Left ventricle myocardium superior (tissue), 1 donor: Measurements from ENCODE around the gene KLHL22. TPM values are rescaled to one million over a fixed set of nuclear protein-coding genes. Genes with fewer than 3 reads are reported as not detected.
"Not testable (repeated sequence)": the region's sequence is repeated elsewhere in the genome, so short reads cannot be mapped to it uniquely, and the experiment has no call there.

Experiments
- ATAC-seq: fragments of 200-7000 bp; cut with Tn5 transposase; one replicate; pipeline ENCODE4 v1.9.1; 2020; ENCODE audit warnings: mild to moderate bottlenecking, moderate library complexity
- DNase-seq: peaks from one replicate; pipeline ENCODE4 v3.0.0-alpha.2; 2020
- intact Hi-C: fragments of 100-400 bp; cut with micrococcal nuclease; formaldehyde crosslinking; loops from one replicate; pipeline ENCODE4 v1.11.0; 2022
- total RNA-seq: library from RNA; stranded (reverse); fragmentation: NEBNext Ultra II Directional; extraction: Animal tissue kit (Norgen Biotek cat#: 25700); gene quantifications from one replicate; pipeline ENCODE4 v1.2.1, GENCODE V29; 2021
- donor health status: DM: no; HTN: yes; CAD: no; lungs with severe emphysema.

KLHL22 gene
- total RNA-seq, 1 donor from 2014 or later: 14.2 TPM

- intact Hi-C loops: no loop called here
Measured at GRCh38 chr22:20479612-20480196, 15.9 kb downstream of the KLHL22 start.

GRCh38 chr22:20478059-20478458, 17.5 kb downstream of the KLHL22 start:
- DNase-seq, intact Hi-C loops, ATAC-seq: not testable (repeated sequence)

More at GRCh38 chr22:20479612-20480196, 15.9 kb downstream of the KLHL22 start:
- no peak for DNase-seq
- no peak for ATAC-seq

- intact Hi-C loops, DNase-seq, ATAC-seq: not testable (repeated sequence)
Measured at GRCh38 chr22:20475569-20475968, 20.0 kb downstream of the KLHL22 start.

- no peak for ATAC-seq
- intact Hi-C loops: no loop called here
Measured at GRCh38 chr22:20475115-20475436, 20.5 kb downstream of the KLHL22 start.

GRCh38 chr22:20472629-20473442, 22.8 kb downstream of the KLHL22 start:
- ATAC-seq: no peak
- DNase-seq: no peak
- intact Hi-C loops: no loop called here

More at GRCh38 chr22:20475115-20475436, 20.5 kb downstream of the KLHL22 start:
- DNase-seq: no peak

- intact Hi-C loops: no loop called here
- ATAC-seq (no peak), DNase-seq (no peak)
Measured at GRCh38 chr22:20471126-20471833, 24.3 kb downstream of the KLHL22 start.

GRCh38 chr22:20470525-20470924, 25.1 kb downstream of the KLHL22 start:
- intact Hi-C loops, DNase-seq, ATAC-seq: not testable (repeated sequence)

GRCh38 chr22:20469110-20469868, 26.3 kb downstream of the KLHL22 start:
- intact Hi-C loops: no loop called here
- ATAC-seq: no peak
- DNase-seq: no peak

GRCh38 chr22:20466659-20467379, 28.8 kb downstream of the KLHL22 start:
- intact Hi-C loops: no loop called here
- DNase-seq (no peak), ATAC-seq (no peak)

GRCh38 chr22:20465759-20466077, 29.9 kb downstream of the KLHL22 start:
- DNase-seq (no peak), ATAC-seq (no peak)
- intact Hi-C loops: no loop called here

GRCh38 chr22:20464912-20465758, 30.5 kb downstream of the KLHL22 start:
- no peak for ATAC-seq
- DNase-seq: no peak
- intact Hi-C loops: no loop called here

- intact Hi-C loops: no loop called here
- DNase-seq: no peak
- no peak for ATAC-seq
Measured at GRCh38 chr22:20464096-20464614, 31.4 kb downstream of the KLHL22 start.

- intact Hi-C loops: no loop called here
- DNase-seq (no peak), ATAC-seq (peak; percentile 37)
Measured at GRCh38 chr22:20463324-20464095, 32.1 kb downstream of the KLHL22 start.

- DNase-seq: no peak
- intact Hi-C loops: loop anchor here (5.0 kb wide), 1 partner anchor 43 kb away; no protein-coding TSS in a partner anchor
Measured at GRCh38 chr22:20459862-20460261, 35.7 kb downstream of the KLHL22 start.

GRCh38 chr22:20459152-20459542, 36.4 kb downstream of the KLHL22 start:
- ATAC-seq (no peak), DNase-seq (no peak)
- intact Hi-C loops: loop anchor here (5.0 kb wide), 1 partner anchor 42 kb away; no protein-coding TSS in a partner anchor

More at GRCh38 chr22:20459862-20460261, 35.7 kb downstream of the KLHL22 start:
- ATAC-seq: no peak

- DNase-seq (no peak), ATAC-seq (no peak)
- intact Hi-C loops: loop anchor here (5.0 kb wide), 1 partner anchor 41 kb away; no protein-coding TSS in a partner anchor
Measured at GRCh38 chr22:20458530-20459151, 37.0 kb downstream of the KLHL22 start.
